Renal cortex interstitium (tissue), 11 donors: ENCODE results near the gene PALM3. TPM values are rescaled to one million over a fixed set of nuclear protein-coding genes. Genes with fewer than 3 reads are reported as not detected.

ENCODE experiments used
- DNase-seq, 11 donors: peaks; one replicate each; pipeline ENCODE4 v3.0.0-alpha.2; 2013; ENCODE audit warnings: low read depth in 9 of 11, low spot score in 4 of 11; ENCODE audit errors: extremely low read depth in 1 of 11
- polyA plus RNA-seq, 3 donors: library from polyadenylated mRNA; unstranded; fragments of 120-200 nt; gene quantifications; one replicate each; pipeline ENCODE4 v1.2.1, GENCODE V29; 2013; ENCODE audit not compliant: insufficient read length in 3 of 3

The PALM3 gene
- polyA plus RNA-seq, 3 donors = 16.3 to 31.4 (median 20.1) TPM

DNA sequence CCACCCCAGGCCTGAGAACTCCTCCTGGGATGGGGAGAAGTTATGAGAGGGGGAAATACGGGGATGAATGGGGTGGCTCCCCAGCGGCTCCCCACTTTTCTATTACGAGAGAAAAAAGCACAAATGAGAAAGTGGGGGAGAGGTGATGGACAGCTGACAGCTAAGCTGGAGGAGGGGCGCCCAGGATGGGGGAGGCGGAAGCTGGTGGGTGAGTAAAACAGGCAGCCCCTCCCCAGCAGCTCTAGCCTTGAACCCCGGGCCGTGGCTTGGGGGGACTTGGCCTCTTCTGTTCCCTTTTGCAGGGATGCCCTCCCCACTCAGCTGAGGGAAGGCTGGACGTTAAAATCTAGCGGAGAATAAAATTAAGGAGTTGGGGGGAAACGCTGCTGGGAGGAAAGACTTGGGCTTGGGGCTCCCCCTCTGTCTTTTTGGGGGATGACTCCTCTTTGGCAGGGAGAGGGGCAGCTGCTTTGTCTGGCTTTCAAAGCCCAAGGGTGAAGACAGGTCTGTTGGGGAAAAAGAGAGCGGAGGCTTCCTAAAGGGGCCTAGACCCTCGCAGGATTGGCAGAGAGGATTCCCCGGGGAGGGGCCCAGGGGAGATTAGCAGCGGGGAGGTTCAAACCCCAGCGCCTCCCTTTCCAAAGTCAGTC, 30.1 kb upstream of the PALM3 start:
- peak in 1 of 11 donors; percentile 32 for DNase-seq

DNA sequence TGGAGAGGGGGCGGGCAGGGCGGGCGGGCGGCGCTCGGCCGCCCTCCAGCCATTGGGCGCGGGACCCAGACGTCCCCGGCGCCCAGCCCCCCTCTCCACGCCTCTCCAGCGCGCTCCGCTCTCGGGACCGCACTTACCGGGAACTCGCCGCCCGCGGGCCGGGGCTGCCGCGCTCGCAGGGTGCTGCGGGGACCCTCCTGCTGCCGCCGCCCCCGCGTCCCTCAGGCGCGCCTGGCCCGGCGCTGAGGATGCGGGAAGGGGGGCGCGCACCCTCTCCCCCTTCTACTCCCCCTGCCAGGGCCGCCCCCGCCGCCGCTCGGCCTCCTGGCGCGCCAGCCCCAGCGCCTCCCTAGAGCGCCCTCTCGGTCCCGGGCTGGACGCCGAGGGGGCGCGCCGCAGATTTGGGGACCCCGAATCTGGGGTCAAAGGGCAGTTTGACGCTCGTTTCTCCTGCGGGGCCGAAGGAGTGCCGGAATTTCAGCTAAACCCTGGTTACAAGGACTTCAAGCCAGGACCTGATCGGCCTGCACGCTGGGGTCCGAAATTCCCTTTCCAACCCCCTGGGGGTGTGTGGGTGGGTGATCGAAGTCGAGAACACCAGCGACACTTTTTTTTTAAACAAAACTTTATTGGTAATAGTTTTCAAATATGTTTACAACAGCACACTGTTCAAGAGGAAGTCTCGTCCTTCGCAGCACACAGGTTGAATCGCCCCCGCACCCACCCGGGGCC, 29.4 kb upstream of the PALM3 start:
- DNase-seq = peak in 5 of 11 donors; percentile 41 to 67 (median 60)

DNA sequence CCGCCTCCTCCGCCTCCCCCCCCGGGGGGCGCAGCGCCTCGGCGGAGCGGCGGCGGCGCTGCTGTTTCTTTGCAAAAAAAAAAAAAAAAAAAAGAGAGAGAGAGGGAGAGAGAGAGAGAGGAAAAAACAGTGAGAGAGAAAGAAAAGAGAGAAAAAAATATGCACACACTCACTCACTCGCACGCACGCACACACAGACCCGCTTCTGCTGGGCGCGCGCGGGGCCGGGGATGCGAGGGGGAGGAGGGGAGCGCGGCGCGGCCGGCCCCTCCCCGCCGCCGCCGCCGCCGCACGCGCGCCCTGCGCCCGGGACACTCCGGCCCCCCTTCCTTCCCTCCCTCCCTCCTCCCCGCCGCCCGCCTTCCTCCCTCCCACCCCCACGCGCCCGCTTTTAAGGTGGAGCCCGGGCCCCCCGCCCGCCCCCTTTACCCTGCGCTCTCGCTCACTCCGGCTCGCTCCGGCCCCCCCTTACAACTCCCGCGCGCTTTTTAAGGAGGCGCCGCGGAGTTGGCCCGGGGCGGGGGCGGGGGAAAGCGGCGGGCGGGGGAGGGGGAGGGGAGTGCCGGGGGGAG, 28.7 kb upstream of the PALM3 start, which contains the start of gene SAMD1:
Gene SAMD1, minus strand, starts transcription at position 243 of the 572 bp plus-strand sequence.
- DNase-seq = peak in 9 of 11 donors; percentile 71 to 92 (median 86)

DNA sequence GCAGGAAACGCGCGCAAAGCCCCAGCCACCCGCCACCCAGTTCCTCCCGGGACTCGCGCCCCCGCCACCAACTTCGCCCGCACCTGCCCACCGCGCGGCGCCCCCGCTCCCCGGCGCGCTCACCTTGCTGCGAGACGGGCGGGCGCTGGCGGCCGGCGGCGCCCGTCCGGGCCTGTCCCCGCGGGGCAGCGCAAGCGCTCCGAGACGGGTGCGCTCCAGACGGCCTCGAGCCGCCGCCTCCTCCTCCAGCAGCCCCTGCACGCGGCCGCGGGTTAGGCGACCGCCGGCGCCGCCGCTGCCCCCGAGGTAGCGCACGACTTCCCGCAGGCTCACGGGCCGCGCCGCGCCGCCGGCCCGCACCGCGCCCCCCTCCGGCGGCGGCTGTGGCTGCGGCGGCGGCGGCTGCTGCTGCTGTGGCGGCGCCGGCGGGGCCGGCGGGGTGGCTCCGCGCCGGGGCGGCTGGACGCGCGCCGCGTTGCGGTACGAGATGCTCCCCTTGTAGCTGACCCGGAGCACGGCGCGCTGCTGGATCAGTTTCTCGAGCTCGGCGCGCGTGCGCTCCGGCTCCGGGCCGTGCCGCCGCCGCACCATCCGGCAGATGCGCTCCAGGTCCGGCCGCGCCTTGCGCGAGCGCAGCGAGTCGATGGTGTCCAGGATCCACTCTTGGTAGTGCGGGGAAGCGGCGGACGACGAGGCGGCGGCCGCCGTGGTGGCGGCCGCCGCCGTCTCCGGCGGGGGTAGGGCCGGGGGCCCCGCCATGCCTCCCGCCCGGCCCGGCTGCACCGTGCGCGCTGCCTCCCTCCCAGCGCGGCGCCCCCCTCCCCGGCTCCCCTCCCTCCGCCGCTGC, 28.0 kb upstream of the PALM3 start:
- peak in 3 of 11 donors; percentile 30 to 39 (median 38) for DNase-seq

DNA sequence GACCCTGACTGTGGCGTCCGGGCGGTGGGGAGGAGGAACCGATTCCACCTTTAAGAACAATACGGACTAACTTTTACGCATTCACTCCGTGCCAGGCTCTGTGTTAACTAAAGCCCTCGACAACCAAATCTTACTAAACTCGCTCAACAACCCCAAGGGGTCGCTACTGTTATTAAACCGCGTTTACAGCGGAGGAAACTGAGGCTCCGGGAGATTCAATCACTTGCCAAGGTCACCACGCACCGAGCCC, 27.5 kb upstream of the PALM3 start:
- DNase-seq = no peak

DNA sequence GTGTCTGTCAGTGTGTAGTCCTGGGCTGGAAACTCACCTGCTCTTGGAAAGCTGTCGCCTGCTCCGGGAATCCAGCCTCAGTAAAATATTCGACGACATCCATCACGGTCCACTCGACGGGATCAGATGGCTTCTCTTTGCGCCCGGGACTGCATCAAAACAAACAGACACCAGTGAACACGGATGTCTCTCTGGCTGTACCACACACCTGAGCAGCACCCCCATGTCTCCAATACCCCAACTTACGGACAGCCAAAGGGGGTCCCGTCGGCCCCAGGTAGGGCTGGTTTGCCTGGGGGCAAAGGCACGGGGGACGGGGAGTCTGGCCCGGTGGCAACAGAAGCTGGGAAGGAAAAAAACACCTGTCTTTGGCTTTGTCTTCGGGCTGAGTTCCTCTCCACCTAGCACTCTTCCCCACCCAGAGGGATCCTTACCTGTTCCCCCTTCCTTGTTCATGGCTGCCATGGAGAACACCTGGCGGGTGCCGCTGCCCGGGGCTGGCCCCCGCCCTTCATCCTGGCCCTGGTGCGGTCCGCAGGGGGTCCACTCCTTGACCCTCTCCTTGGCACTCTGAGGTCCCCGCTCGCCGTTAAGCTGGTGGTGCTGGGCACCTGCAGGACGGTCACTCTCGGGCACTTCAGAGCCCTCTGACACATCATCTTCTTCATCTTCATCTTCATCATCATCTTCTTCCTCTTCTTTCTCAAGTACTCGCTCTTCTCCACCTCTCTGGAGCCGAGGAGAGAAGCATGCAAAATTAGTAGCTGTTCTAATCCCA, 26.9 kb upstream of the PALM3 start:
- DNase-seq = no peak

DNA sequence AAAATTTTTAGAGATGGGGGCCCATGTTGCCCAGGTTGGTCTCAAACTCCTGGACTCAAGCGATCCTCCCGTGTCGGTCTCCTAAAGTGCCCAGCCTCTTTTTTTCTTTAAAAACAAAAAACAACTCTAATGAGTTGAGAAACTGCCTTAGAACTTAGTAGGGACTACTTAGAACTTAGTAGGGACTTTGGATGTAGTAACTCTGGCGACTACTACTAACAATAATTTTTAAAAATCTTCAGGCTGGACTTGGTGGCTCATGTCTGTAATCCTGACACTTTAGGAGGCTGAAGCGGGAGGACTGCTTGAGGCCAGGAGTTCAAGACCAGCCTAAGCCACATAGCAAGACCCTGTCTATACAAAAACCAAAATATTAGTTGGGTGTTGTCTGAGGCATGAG, 24.2 kb upstream of the PALM3 start:
- DNase-seq = no peak

DNA sequence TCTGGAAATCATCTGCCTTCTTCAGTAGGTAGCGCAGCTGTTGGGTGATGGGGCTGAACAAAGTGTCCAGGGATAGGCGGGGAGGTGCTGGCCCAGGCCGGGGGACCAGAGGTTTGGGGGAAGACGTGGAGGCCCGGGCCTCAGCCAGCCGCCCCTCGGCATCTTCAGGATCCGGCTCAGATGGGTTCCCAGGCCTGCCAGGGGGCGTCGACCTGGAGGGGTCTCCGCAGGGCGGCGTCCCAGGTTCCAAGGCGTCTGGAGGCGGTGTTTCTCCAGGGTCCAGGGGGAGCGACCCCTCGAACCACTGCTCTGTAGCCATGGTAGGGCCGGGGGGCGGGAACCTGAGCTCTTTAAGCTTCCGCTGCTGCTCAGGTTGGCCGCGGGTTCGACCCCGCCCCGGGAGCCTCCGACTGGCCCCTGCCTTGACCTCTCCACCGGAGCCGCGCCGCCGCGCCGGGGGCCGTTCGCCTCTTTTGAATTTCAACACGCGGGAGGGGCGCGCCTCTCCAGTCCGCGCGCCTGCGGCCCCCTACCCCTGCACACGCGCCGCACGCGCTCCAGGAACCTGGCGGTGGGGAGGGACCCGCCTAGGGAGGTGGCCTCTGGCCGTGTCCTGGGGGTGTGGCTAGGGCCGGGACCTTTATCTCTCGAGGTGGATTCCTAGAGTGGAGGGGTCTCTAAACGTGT, 23.6 kb upstream of the PALM3 start, which contains the start of gene C19orf67:
Gene C19orf67, minus strand, starts transcription at position 475 of the 687 bp plus-strand sequence. Its CDS starts 156 bp downstream, at position 319.
- DNase-seq = no peak

DNA sequence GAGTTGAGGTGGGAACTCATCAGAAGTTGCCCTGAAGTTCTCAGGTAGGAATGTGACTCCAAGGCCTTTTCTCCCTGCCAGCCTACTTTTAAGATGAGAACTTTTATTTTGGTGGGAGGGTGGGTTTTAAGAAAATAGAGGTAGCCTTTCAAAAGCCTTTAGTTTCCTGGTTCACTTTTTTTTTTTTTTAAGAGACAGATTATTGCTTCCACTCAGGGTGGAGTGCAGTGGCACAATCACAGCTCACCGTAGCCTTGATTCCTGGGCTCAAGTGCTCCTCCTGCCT, 20.7 kb upstream of the PALM3 start:
- no peak for DNase-seq

DNA sequence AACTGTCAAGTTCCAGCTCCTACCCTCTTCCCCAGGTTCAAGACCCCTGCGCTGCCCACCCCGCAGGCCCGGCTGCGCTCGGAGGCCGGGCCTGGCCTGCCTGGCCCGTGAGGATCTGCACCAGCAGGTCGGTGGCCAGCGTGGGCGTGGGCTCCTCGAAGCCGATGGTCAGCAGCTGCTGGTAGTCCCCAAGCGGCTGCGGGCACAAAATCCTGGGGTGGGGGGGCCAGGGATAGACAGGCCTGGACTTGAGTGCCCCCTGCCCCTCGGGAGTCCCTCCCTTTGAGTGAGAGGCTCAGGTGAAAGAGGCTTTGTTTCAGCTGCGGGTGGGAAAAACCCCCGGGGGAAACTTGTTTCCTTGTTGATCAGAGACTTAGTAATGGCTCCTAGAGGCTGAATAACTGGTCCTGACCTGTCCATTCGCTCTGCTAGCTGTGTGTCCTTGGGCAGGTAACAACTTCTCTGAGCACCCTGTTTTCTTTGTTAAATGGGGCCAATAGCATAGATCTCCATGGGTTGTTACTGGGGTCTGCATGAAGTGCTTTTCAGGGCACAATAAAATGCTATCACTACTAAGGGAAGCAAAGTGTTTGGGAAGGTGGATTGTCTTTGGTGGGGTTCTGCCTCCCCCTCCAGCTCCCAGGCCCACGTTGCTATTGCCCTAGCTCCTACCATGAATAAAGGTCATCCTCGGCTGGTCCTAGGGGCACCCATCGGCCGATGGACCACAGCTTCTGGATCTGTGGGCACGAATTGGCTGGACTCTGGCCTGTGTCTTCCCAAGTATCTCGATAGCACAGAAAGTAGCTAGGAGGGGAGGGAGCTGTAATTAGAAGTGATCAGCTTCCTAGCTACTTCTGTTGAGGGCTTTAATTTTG, 20.2 kb upstream of the PALM3 start:
- no peak for DNase-seq

DNA sequence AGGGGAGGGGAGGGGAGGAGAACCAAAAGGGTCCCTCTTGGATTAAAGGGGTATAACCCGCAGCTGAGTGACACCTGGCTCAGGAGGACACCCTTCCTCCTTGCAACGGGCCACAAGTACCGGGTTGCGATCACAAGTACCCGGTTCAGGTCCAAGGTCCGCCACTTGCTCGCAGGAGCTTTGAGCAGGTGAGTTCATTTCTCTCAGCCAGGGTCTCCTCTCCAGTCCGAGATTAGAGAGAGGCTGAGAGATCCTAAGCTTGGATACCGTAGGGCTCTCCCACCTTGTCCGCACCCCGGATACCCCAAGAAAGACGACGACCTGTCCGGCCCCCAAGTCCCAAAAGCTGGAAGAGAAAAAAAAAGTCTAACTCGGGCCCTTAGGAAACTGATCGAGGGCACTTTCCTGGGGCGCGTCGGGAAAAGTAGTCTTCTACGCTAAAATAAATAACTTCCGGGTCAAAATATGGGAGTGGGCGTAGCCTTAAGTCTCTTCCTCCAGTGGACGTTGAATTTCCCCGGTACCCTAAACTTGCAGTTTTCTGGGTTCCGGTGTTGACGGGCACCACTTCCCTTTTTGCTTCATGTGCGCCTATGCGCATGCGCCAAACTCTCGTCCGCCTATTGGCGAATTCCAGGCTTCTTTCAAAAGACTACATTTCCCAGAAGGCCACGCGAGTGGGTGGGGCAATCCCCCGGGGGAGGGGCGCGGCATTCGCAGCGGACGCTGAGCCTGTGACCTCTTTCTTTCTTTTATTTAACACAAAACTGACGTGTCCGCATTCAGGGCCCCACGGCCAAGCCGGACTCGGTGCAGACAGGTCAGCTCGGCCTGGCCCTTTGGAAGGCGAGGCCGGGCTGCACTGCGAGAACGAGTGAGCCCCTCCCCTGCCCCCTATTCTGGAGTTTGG, 19.3 kb upstream of the PALM3 start:
- DNase-seq = peak; percentile 99 to 100 (median 100)

DNA sequence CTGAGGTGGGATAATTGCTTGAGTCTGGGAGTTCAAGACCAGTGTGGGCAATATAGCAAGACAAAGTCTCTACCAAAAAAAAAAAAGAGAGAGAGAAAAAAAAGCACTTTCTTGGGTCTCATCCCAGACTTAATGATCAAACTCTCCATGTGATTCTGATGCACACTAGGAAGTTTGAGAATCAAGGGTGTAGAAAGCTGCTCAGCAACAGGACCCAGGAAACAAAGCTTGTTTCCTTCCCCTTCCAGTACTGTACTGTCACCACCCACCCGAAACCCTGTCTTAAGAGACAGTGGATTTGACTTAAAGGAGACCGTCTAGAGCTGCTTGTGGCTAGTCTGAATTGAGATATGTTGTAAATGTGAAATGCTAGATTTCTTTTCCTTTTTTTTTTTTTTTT, 16.5 kb upstream of the PALM3 start:
- DNase-seq = no peak

DNA sequence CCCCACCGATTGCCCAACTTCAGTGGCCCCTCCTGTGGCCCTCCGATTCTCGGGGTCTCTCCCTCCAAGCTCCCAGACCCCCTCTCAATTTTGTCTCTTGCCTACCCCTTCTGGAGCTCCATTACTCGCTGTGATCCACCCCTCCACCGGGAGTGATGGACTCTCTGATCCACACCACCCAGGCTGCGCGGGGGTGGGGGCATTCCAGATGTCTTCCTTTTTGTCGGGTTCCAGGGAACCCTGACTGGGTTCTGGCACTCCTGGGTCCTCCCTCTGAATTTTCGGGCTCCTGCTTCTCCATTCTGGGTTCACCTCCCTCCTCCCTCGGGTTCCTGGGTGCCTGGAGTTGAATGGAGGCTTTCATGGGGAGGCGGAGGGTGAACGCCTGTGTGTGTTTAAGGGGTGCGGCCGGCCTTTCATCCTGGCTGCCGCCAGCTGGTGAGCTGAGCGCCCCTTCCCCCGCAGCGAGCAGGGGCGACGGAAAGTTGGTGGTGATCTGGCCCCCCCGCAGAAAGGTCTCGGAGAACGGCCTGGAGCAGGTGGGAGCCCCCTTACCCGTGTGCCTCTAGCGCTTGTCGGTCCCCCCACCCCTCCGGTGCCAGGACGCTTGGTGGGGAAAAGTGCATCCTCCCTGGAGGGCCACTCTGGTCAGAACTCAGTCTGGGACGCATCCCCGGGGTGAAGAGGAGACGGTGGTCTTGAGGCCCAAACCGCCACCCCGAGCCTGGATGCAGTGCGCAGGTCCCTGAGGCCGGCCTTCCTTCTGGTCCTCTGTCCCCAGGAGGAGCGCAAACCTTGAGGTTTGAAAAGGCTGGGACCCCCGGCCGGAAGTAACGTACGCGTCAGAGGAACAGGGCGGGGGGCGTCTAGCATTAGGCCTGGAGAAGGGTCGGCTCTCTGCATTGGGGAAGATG, 12.3 kb upstream of the PALM3 start:
- DNase-seq = no peak

DNA sequence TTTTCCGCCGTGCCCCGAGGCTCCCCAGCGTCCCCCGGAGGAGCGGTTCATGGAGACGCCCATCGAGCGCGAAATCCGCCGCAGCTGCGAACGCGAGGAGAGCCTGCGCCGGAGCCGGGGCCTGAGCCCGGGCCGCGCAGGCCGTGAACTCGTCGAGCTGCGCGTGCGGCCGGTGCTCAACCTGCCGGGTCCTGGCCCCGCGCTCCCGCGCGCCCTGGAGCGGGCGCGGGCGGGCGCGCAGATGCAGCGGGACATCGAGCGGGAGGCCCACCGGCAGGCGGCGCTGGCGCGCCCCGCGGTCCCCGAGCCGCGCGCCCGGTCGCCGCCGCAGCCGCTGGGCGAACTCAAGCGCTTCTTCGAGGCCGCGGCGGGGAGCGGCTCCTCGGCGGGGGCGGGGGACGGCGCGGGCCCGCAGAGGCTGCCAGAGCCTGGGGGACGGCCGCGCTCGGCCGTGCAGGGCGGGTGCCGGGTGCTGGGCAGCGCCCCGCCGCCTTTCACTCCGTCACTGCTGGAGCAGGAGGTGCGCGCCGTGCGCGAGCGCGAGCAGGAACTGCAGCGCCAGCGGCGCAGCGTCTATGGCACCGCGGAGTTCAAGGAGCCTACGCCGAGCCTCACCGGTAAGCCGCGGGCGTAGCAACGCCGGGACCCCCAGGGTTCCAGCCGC, 11.5 kb upstream of the PALM3 start:
- DNase-seq = peak in 3 of 11 donors; percentile 59 to 64 (median 63)
